NCI-H82 (cell line): ENCODE results near the gene BRICD5.
A peak's percentile ranks its signal among the peaks of the same experiment; 100 is the strongest.

ENCODE experiments used
- DNase-seq: peaks from one replicate; lab custom pipeline; 2025; lab: John Stamatoyannopoulos, UW

BRICD5 gene

GRCh38 chr16:2180962-2181923 is 29.4 kb downstream of the BRICD5 start:
- DNase-seq, result peak; percentile 47

- no peak for DNase-seq
Measured at GRCh38 chr16:2180461-2180860, 30.2 kb downstream of the BRICD5 start.

DNA sequence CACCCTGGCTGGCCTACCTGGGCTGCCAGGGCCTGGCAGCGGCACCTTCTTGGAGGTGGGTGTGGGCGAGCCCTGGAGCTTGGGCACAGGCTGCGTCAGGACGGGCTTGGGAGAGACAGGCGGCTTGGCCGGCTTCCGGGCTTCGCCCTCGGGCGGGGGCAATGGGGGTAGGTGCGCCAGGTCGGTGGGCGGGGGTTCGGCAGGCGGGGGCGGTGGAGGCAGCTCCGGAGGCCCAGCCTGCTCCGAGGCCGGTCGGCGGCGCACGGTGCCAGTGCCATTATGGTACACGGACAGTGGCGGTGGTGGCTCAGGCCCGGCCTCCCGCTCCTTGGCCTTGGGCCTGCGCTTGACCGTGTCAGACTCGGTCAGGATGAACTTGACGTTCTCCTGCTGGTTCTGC is 31.1 kb downstream of the BRICD5 start:
- DNase-seq, result no peak

- DNase-seq, result no peak
Measured at GRCh38 chr16:2179107-2179501, 31.6 kb downstream of the BRICD5 start.

DNA sequence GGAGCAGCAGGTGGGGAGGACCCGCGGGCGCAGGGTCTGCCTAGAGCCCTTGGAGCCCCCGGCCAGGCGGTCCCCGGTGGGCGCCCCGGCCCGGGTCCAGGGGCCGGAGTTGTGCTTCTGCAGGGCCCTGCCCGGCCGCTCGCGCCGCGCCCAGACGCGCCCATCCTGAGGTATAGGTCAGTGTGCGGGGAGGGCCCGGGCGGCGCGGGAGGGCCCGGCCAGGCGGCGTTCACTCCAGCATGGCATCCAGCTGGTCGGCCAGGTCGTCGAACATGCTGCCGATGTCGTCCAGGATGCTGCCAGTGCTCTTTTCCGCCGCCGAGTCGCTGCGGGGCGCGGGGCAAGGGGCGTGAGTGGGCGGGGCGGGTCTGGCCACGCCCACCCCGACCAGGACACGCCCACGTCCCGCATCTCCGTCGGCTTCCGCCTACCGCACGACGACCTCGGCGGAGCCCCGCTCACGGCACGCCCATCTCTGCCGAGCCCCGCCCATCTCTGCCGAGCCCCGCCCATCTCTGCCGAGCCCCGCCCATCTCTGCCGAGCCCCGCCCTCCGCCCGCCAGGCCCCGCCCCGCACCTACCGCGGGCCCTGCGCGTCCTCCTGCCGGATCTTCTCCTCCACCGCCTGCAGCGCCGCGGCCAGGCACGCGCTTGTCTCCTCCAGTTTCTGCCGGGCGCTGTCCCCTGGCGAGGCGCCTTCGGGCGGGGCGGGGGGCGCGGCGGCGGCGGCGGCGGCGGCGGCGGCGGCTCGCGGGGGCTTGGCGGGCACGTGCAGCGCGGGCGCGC is 32.1 kb downstream of the BRICD5 start:
- DNase-seq, result no peak

- no peak for DNase-seq
Measured at GRCh38 chr16:2177561-2177960, 33.1 kb downstream of the BRICD5 start.

DNA sequence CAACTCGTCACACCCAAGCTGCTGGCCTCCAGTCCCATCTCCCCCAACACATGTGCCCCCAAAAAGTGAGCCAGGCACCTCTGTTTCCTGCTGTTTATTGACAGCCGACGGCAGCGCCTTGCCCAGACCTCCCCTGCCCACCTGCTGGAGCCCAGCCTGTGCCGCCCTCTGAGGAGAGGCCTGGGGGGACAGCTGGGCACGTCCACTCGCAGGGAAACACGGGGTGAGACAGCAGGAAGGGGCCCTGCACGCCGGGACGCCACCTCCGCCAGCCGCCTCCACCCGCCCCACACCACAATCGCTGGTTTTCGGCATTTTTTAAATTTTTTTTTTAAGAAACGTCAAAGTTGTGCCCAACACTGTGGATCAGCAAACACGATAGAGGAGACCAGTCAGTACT is 33.6 kb downstream of the BRICD5 start:
- no peak for DNase-seq

DNA sequence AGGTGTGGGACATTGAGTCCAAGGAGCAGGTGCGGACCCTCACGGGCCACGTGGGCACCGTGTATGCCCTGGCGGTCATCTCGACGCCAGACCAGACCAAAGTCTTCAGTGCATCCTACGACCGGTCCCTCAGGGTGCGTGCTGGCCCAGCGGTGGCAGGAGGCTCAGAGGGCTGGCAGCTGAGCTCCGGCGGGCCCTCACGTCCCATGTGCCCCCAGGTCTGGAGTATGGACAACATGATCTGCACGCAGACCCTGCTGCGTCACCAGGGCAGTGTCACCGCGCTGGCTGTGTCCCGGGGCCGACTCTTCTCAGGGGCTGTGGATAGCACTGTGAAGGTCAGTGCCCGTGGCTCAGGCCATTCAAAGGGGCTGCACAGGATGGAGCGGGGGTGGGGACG is 34.6 kb downstream of the BRICD5 start:
- no peak for DNase-seq

- no peak for DNase-seq
Measured at GRCh38 chr16:2175454-2175853, 35.2 kb downstream of the BRICD5 start.

- DNase-seq, result no peak
Measured at GRCh38 chr16:2174396-2175131, 36.1 kb downstream of the BRICD5 start.

GRCh38 chr16:2173916-2174315 is 36.7 kb downstream of the BRICD5 start:
- no peak for DNase-seq

DNA sequence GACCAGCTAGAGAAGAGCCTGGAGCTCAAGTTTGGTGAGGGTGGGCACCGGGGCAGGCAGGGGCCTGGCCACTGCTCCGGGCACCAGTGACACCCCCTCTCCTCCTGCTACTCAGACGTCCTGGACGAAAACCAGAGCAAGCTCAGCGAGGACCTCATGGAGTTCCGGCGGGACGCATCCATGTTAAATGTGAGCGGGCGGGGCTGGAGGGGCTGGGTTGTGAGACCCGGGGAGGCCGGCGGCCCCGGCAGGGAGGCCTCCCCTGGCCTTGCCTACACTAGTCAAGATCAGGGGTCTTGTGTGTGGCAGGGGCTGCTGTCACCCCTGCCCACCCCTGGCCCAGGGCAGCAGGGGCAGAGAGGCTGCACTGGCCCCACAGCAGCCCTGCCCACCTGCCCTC is 37.3 kb downstream of the BRICD5 start:
- DNase-seq, result no peak

GRCh38 chr16:2172688-2173335 is 37.9 kb downstream of the BRICD5 start:
- DNase-seq, result no peak

GRCh38 chr16:2171601-2172178 is 39.0 kb downstream of the BRICD5 start:
- DNase-seq, result no peak

DNA sequence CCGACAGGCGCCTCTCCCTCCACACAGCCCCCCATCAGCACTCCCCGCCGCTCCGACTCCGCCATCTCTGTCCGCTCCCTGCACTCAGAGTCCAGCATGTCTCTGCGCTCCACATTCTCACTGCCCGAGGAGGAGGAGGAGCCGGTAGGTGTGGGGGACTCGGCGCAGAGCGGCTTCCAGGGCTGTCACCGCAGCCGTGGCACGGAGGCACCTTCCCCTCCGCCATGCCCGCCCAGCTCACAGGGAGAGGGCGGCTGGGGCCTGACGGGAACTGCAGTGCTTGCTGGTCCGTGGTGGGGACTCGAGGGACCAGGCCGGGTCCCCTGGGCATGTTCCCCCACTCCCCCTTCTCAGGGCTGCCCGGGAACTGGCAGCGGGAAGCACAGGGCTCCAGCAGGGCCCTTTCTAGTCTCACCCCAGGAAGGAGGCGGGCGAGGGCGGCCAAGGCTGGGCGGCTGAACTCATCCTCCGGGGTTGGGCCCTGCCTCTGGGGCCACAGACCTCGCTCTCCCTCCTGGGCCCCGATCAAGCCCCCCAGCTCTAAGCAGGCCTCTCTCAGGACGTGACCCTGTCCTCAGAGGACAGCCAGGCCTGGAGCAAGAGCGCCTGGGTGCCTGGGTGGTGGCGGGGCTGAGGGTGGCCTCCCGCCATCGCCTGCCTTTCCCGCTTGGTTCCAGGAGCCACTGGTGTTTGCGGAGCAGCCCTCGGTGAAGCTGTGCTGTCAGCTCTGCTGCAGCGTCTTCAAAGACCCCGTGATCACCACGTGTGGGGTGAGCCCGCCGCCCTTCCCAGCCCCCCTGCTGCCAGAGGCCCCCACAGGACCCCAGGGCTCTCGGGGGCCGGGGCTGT is 39.9 kb downstream of the BRICD5 start:
- DNase-seq, result no peak

DNA sequence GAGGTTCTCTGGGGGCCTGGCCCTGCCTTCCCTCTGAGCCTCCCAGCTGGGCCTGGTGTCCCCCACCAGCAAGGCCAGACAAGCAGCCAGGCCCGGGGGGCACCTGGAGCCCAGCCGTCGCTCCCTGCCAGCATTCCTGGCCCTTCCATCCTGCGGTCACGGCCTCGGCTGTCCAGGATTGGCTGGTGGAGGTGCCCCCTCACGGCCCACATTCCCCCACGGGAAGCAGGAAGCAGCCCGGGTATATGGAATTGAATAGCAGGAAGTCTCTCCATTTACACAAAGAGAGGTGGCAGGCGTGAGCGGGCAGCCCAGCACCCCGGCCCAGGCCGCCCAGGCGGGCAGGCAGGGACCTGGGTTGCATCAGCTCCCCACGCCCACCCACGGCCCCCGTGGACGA is 40.6 kb downstream of the BRICD5 start:
- no peak for DNase-seq

DNA sequence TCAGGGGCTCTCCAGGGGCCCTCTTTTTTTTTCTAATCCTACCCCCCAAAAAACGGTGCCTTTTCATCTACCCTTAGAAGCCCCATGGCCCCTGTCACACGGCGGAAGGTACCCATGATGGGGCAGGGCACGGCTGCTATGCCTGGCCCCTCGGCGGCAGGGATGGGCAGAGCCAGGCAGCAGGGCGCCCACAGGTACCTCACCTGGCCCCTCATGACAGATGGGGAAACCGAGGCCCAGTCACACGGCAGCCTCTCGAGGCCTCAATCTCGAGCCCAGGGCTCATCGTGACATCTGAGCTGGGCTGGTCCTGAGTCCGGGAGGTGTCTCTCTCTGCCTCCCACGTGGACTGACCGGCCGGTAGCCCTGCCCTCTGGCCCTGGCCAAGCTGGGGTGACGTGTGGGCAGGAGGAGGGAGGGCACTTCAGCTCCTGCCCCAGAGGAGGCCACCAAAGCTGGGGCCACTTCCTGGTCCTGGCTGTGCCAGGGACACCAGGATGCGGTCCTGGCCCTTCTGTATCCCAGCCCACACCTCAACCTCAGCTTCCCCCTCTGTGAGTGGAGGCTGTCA is 43.5 kb downstream of the BRICD5 start:
- no peak for DNase-seq

- no peak for DNase-seq
Measured at GRCh38 chr16:2166263-2167067, 44.2 kb downstream of the BRICD5 start.

GRCh38 chr16:2165861-2166260 is 44.8 kb downstream of the BRICD5 start:
- DNase-seq, result no peak
